ENCODE results near the gene FAM13A. TPM values are rescaled to one million over a fixed set of nuclear protein-coding genes. Genes with fewer than 3 reads are reported as not detected.

The FAM13A gene
- total RNA-seq, 1 experiment from 2014 or later, result 26.7 TPM

GRCh38 chr4:89039730-89040338, 17.2 kb downstream of the FAM13A start:
- no TSS peak for BruUV-seq (replicated peaks)
- Histone ChIP-seq H4K20me1 (ENCODE audit: insufficient read depth) (no peaks in the 10 kb centered on the region), H3K4me2 (no peak overlapping the region), H3K4me3 (no peak overlapping the region), H3K27ac (no peak overlapping the region), H3K4me1 (replicated peaks; ENCODE audit: insufficient read depth) (no peaks in the 10 kb centered on the region), H2AFZ (no peak overlapping the region), H3K79me2 (ENCODE audit: low read depth) (no peaks in the 10 kb centered on the region), H3K9me2 (ENCODE audit: insufficient read depth) (no peaks in the 10 kb centered on the region), H3K27me3 (ENCODE audit: insufficient read depth, low read depth) (no peaks in the 10 kb centered on the region), H3F3A (ENCODE audit: insufficient read depth, low read depth) (no peaks in the 10 kb centered on the region), H3K36me3 (ENCODE audit: low read depth) (no peaks in the 10 kb centered on the region), H3K9me3 (ENCODE audit: insufficient read depth, low read depth) (no peaks in the 10 kb centered on the region)
- ChIA-PET POLR2A (ENCODE audit: unreplicated experiment) (no interaction called here), CTCF (no interaction called here)
- no peak for DNase-seq
- TF ChIP-seq CTCF (conservative IDR thresholded peaks at IDR 0.05) (no peak), EZH2 (IDR thresholded peaks at IDR 0.05; ENCODE audit: low read depth) (no peak)
- intact Hi-C loops (cut with micrococcal nuclease; ENCODE audit: unreplicated experiment), result no loop called here

GRCh38 chr4:89036535-89036934, 20.4 kb downstream of the FAM13A start:
- Histone ChIP-seq H3K4me1 (replicated peaks; ENCODE audit: insufficient read depth) (no peaks in the 10 kb centered on the region), H3K4me2 (no peak overlapping the region), H2AFZ (no peak overlapping the region), H3K9me3 (ENCODE audit: insufficient read depth, low read depth) (no peaks in the 10 kb centered on the region), H3K36me3 (ENCODE audit: low read depth) (no peaks in the 10 kb centered on the region), H3K9me2 (ENCODE audit: insufficient read depth) (no peaks in the 10 kb centered on the region), H3K27me3 (ENCODE audit: insufficient read depth, low read depth) (no peaks in the 10 kb centered on the region), H3K27ac (no peak overlapping the region), H3K79me2 (ENCODE audit: low read depth) (no peaks in the 10 kb centered on the region), H3F3A (ENCODE audit: insufficient read depth, low read depth) (no peaks in the 10 kb centered on the region), H4K20me1 (ENCODE audit: insufficient read depth) (no peaks in the 10 kb centered on the region), H3K4me3 (no peak overlapping the region)
- CTCF ChIA-PET, result no interaction called here
- no peak for DNase-seq
- intact Hi-C loops (cut with micrococcal nuclease; ENCODE audit: unreplicated experiment), result no loop called here
- no peak for TF ChIP-seq CTCF (conservative IDR thresholded peaks at IDR 0.05)
- TF ChIP-seq EZH2 (IDR thresholded peaks at IDR 0.05; ENCODE audit: low read depth), result no peak
- POLR2A ChIA-PET (ENCODE audit: unreplicated experiment), result no interaction called here
- no TSS peak for BruUV-seq (replicated peaks)

GRCh38 chr4:89031272-89031671, 25.7 kb downstream of the FAM13A start:
- no peak overlapping the region for H3K4me3 ChIP-seq
- H3K9me3 ChIP-seq (ENCODE audit: insufficient read depth, low read depth), result no peaks in the 10 kb centered on the region
- no peaks in the 10 kb centered on the region for H3K4me1 ChIP-seq (replicated peaks; ENCODE audit: insufficient read depth)
- H3K9me2 ChIP-seq (ENCODE audit: insufficient read depth), result no peaks in the 10 kb centered on the region
- ChIA-PET POLR2A (ENCODE audit: unreplicated experiment) (no interaction called here), CTCF (no interaction called here)
- H3K27me3 ChIP-seq (ENCODE audit: insufficient read depth, low read depth), result no peaks in the 10 kb centered on the region
- no peak overlapping the region for H2AFZ ChIP-seq
- no peaks in the 10 kb centered on the region for H3K79me2 ChIP-seq (ENCODE audit: low read depth)
- H4K20me1 ChIP-seq (ENCODE audit: insufficient read depth), result no peaks in the 10 kb centered on the region
- no TSS peak for BruUV-seq (replicated peaks)
- no peaks in the 10 kb centered on the region for H3K36me3 ChIP-seq (ENCODE audit: low read depth)
- H3K4me2 ChIP-seq, result no peak overlapping the region
- TF ChIP-seq CTCF (conservative IDR thresholded peaks at IDR 0.05) (no peak), EZH2 (IDR thresholded peaks at IDR 0.05; ENCODE audit: low read depth) (no peak)
- DNase-seq, result no peak
- no peak overlapping the region for H3K27ac ChIP-seq
- H3F3A ChIP-seq (ENCODE audit: insufficient read depth, low read depth), result no peaks in the 10 kb centered on the region
- intact Hi-C loops (cut with micrococcal nuclease; ENCODE audit: unreplicated experiment), result no loop called here

Measured in PC-9 (cell line).